Rectal smooth muscle tissue (tissue), 1 donor: ENCODE measurements around the gene HIF1A.
"Not testable (repeated sequence)": the region's sequence is repeated elsewhere in the genome, so short reads cannot be mapped to it uniquely, and the experiment has no call there.

Source experiments
- H3K27ac ChIP-seq: one replicate; pipeline ENCODE4 v1.7.0; 2013; ENCODE audit warnings: low read depth, low read length, inconsistent platforms
- H3K27me3 ChIP-seq: one replicate; pipeline ENCODE4 v1.7.0; 2013; ENCODE audit warnings: low read length; ENCODE audit not compliant: control insufficient read depth, insufficient read depth
- H3K36me3 ChIP-seq: one replicate; pipeline ENCODE4 v1.7.0; 2013; ENCODE audit warnings: low read length; ENCODE audit not compliant: control insufficient read depth, insufficient read depth
- H3K4me1 ChIP-seq: one replicate; pipeline ENCODE4 v1.7.0; 2013; ENCODE audit warnings: low read length; ENCODE audit not compliant: control insufficient read depth, insufficient read depth
- H3K4me3 ChIP-seq: one replicate; pipeline ENCODE4 v1.7.0; 2013; ENCODE audit warnings: low read length
- H3K9ac ChIP-seq: one replicate; pipeline ENCODE4 v1.7.0; 2013; ENCODE audit warnings: low read length

The HIF1A gene

GRCh38 chr14:61703342-61704129 lies 8.2 kb downstream of the HIF1A start:
- Histone ChIP-seq H3K27me3 (no peaks in the 10 kb centered on the region), H3K4me1 (peaks cover 3% of the 10 kb centered on the region), H3K36me3 (no peaks in the 10 kb centered on the region), H3K4me3 (no peak overlapping the region), H3K27ac (no peak overlapping the region), H3K9ac (no peak overlapping the region)

- no peak overlapping the region for H3K4me3 ChIP-seq
- peaks cover 3% of the 10 kb centered on the region for H3K4me1 ChIP-seq
Observed at GRCh38 chr14:61704554-61704953, 9.2 kb downstream of the HIF1A start.

GRCh38 chr14:61705017-61705416 lies 9.7 kb downstream of the HIF1A start:
- Histone ChIP-seq H3K4me3 (no peak overlapping the region), H3K27me3 (no peaks in the 10 kb centered on the region), H3K9ac (no peak overlapping the region), H3K27ac (no peak overlapping the region), H3K4me1 (peaks cover 3% of the 10 kb centered on the region), H3K36me3 (no peaks in the 10 kb centered on the region)

More at GRCh38 chr14:61704554-61704953, 9.2 kb downstream of the HIF1A start:
- Histone ChIP-seq H3K27me3 (no peaks in the 10 kb centered on the region), H3K36me3 (no peaks in the 10 kb centered on the region), H3K27ac (no peak overlapping the region), H3K9ac (no peak overlapping the region)

GRCh38 chr14:61706096-61706690 lies 10.9 kb downstream of the HIF1A start:
- H3K36me3 ChIP-seq = no peaks in the 10 kb centered on the region
- H3K4me1 ChIP-seq = peaks cover 3% of the 10 kb centered on the region
- H3K27me3 ChIP-seq = no peaks in the 10 kb centered on the region
- H3K9ac ChIP-seq = no peak overlapping the region
- H3K27ac ChIP-seq = no peak overlapping the region
- H3K4me3 ChIP-seq = no peak overlapping the region

- H3K9ac ChIP-seq, H3K27ac ChIP-seq, H3K4me3 ChIP-seq, H3K36me3 ChIP-seq, H3K4me1 ChIP-seq, H3K27me3 ChIP-seq: not testable (repeated sequence)
Observed at GRCh38 chr14:61707774-61708173, 12.5 kb downstream of the HIF1A start.

- not testable (repeated sequence) for H3K9ac ChIP-seq, H3K27me3 ChIP-seq, H3K36me3 ChIP-seq, H3K4me1 ChIP-seq, H3K27ac ChIP-seq, H3K4me3 ChIP-seq
Observed at GRCh38 chr14:61708693-61709092, 13.4 kb downstream of the HIF1A start.

GRCh38 chr14:61710853-61711817 lies 15.8 kb downstream of the HIF1A start:
- Histone ChIP-seq H3K9ac (no peak overlapping the region), H3K27me3 (no peaks in the 10 kb centered on the region), H3K4me3 (no peak overlapping the region), H3K4me1 (no peaks in the 10 kb centered on the region), H3K27ac (no peak overlapping the region), H3K36me3 (no peaks in the 10 kb centered on the region)

GRCh38 chr14:61712137-61712536 lies 16.8 kb downstream of the HIF1A start:
- Histone ChIP-seq H3K4me3 (no peak overlapping the region), H3K27ac (no peak overlapping the region), H3K36me3 (no peaks in the 10 kb centered on the region), H3K4me1 (no peaks in the 10 kb centered on the region), H3K9ac (no peak overlapping the region), H3K27me3 (no peaks in the 10 kb centered on the region)

GRCh38 chr14:61713724-61714437 lies 18.6 kb downstream of the HIF1A start:
- peaks cover 1% of the 10 kb centered on the region for H3K4me1 ChIP-seq
- H3K4me3 ChIP-seq = no peak overlapping the region
- no peak overlapping the region for H3K27ac ChIP-seq
- no peaks in the 10 kb centered on the region for H3K36me3 ChIP-seq
- no peaks in the 10 kb centered on the region for H3K27me3 ChIP-seq
- H3K9ac ChIP-seq = no peak overlapping the region

GRCh38 chr14:61716956-61717355 lies 21.6 kb downstream of the HIF1A start:
- H3K27me3 ChIP-seq = no peaks in the 10 kb centered on the region
- H3K36me3 ChIP-seq = peaks cover under 1% of the 10 kb centered on the region
- H3K4me1 ChIP-seq = peaks cover 7% of the 10 kb centered on the region
- H3K4me3 ChIP-seq = no peak overlapping the region
- H3K9ac ChIP-seq = no peak overlapping the region
- H3K27ac ChIP-seq = no peak overlapping the region

GRCh38 chr14:61718039-61718438 lies 22.7 kb downstream of the HIF1A start:
- Histone ChIP-seq H3K36me3 (peaks cover 6% of the 10 kb centered on the region), H3K4me3 (no peak overlapping the region), H3K27me3 (no peaks in the 10 kb centered on the region), H3K27ac (no peak overlapping the region), H3K4me1 (peaks cover 7% of the 10 kb centered on the region), H3K9ac (no peak overlapping the region)
